HG03571 (cell line): ENCODE results near the gene NACAD.

Source experiments
- ATAC-seq: cut with Tn5 transposase; IDR thresholded peaks from one replicate; pipeline ENCODE4 v1.9.1; 2021; ENCODE audit not compliant: unreplicated experiment

NACAD gene, protein sequence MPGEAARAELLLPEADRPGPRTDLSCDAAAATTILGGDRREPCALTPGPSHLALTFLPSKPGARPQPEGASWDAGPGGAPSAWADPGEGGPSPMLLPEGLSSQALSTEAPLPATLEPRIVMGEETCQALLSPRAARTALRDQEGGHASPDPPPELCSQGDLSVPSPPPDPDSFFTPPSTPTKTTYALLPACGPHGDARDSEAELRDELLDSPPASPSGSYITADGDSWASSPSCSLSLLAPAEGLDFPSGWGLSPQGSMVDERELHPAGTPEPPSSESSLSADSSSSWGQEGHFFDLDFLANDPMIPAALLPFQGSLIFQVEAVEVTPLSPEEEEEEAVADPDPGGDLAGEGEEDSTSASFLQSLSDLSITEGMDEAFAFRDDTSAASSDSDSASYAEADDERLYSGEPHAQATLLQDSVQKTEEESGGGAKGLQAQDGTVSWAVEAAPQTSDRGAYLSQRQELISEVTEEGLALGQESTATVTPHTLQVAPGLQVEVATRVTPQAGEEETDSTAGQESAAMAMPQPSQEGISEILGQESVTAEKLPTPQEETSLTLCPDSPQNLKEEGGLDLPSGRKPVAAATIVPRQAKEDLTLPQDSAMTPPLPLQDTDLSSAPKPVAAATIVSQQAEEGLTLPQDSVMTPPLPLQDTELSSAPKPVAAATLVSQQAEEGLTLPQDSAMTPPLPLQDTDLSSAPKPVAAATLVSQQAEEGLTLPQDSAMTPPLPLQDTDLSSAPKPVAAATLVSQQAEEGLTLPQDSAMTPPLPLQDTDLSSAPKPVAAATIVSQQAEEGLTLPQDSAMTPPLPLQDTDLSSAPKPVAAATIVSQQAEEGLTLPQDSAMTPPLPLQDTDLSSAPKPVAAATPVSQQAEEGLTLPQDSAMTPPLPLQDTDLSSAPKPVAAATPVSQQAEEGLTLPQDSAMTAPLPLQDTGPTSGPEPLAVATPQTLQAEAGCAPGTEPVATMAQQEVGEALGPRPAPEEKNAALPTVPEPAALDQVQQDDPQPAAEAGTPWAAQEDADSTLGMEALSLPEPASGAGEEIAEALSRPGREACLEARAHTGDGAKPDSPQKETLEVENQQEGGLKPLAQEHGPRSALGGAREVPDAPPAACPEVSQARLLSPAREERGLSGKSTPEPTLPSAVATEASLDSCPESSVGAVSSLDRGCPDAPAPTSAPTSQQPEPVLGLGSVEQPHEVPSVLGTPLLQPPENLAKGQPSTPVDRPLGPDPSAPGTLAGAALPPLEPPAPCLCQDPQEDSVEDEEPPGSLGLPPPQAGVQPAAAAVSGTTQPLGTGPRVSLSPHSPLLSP (N-terminal part only)

GRCh38 chr7:45088821-45089340, at the start of gene NACAD:
NACAD (minus strand) TSS chr7:45088969; CDS start chr7:45088894, 75 bp downstream.
- no peak for ATAC-seq

- no peak for ATAC-seq
Measured at GRCh38 chr7:45136106-45137060, 47.6 kb upstream of the NACAD start.

GRCh38 chr7:45133877-45134276, 45.1 kb upstream of the NACAD start:
- no peak for ATAC-seq

- no peak for ATAC-seq
Measured at GRCh38 chr7:45133352-45133751, 44.6 kb upstream of the NACAD start.

DNA sequence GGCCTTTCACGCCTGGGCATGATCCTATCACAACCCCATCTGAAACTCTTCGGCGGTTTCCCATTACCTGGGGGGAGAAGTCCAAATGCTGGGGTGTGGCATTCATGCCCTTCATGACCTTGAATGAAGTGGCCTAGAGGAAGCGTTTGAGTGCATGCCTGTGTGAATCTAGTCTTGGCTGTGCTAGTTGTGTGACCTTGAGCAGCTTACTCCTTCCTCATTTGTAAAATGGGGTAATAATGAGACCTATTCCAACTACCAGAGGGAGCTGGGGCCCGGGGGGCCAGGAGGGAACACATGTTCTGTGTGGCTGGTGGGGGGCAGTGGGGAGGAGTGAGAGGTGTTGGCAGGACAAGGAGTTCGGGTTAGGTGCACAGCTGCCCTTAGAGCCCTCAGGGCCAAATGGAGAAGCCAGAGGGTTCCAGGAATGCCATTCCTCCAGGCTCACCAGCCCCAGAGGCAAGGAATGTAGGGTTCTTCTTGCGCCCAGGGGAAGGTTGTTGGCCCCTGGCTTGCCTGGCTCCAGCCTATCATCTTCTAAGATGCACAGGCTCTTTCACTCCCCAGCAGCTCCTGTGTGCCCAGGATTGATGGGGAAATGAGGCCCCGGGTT, 44.0 kb upstream of the NACAD start:
- ATAC-seq: no peak

DNA sequence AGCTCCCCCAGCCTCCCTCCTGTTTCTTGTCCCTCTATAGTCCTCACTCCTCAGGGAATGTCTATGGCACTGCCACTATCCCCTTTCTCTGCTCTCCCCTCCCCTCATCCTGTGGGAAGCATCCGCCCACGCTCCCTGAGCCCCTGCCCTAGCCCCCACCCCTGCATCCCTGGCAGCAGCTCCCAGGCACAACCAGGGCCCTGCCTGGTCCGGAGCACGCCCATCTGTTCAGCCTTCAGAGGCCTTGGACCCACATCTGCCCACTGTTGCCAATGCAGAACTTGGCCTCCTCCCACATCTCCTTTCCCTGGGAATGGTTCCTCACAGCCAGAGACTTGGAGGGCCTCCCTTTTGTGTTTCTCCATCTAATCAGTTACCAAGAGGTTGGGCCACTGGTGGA, 43.1 kb upstream of the NACAD start:
- ATAC-seq: no peak

DNA sequence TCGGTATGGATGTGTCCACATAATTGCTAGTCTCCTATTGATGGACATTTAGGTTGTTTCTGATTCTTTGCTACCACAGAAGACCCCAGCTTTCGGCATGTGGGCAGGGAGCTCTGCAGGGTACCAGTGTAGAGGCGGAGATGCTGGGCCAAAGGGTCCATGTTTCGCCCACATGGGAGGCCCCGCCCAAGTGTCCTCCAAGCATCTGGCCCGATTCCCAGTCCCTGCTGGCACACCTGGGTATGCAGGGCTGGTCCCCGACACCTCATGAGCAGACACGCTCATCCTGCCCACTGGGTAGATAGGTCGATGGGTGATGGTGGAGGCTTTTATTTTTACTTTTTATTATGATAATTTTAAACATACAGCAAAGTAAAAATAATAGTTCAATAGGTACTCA, 42.1 kb upstream of the NACAD start:
- ATAC-seq: no peak

DNA sequence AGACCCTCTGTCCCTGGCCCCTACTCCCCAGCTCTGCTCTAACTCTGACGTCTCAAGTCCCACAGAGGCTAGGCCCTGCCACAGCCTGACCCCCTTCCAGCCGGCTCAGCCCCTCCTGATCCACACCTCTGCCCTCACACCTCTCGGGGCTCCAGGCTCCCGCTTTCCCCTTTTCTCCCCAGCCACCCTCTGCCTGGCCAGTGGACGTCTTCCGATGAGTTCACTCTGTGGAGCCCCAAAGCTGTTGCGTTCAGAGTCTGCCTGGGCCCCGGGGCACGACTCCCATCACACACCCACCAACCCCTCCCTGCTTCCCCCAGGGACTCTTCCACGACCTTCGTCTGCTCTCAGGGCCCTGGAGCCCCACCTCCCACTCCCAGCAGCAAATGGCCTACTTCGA, 41.1 kb upstream of the NACAD start:
- no peak for ATAC-seq

GRCh38 chr7:45129181-45129800, 40.5 kb upstream of the NACAD start:
- ATAC-seq: no peak

GRCh38 chr7:45126920-45127319, 38.2 kb upstream of the NACAD start:
- ATAC-seq: no peak

GRCh38 chr7:45126201-45126600, 37.4 kb upstream of the NACAD start:
- no peak for ATAC-seq

GRCh38 chr7:45125193-45125904, 36.6 kb upstream of the NACAD start:
- ATAC-seq: no peak

DNA sequence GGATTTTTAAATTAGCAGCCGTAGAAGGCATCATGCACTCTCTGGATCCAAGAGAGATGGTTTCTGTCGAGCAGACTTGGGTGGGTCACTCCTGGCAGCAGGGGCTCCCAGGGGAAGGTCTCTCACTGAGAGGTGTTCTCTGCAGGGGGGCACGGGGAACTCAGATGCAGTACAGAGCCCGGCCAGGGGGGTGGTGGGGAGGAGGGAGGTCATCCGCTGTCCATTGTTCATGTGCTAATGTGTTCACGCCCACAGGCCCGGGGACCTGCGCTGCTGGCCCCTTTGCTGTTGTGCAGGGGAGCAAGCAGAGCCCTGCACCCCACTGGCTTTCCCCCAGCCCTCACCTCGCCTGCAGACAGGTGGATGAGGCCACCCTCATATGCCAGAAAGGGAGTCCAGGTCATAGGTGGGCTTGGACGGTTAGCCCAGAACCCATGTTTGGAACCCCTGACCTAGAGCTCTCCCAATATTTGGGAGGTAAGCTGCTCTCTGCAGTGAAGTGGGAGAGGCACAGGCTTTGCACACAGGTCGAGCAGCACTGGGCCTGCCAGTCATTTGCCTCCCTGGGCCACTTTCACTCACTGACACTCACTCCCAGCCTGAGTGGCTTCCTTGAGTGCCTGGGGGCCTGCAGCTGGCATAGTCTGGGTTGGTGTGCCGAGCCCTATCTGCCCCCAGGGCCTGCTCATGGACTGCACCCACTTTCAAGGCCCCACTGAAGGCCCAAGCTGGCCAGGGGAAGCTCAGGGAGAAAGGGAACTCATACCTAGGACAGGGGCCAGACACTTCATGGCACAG, 35.3 kb upstream of the NACAD start:
- no peak for ATAC-seq

DNA sequence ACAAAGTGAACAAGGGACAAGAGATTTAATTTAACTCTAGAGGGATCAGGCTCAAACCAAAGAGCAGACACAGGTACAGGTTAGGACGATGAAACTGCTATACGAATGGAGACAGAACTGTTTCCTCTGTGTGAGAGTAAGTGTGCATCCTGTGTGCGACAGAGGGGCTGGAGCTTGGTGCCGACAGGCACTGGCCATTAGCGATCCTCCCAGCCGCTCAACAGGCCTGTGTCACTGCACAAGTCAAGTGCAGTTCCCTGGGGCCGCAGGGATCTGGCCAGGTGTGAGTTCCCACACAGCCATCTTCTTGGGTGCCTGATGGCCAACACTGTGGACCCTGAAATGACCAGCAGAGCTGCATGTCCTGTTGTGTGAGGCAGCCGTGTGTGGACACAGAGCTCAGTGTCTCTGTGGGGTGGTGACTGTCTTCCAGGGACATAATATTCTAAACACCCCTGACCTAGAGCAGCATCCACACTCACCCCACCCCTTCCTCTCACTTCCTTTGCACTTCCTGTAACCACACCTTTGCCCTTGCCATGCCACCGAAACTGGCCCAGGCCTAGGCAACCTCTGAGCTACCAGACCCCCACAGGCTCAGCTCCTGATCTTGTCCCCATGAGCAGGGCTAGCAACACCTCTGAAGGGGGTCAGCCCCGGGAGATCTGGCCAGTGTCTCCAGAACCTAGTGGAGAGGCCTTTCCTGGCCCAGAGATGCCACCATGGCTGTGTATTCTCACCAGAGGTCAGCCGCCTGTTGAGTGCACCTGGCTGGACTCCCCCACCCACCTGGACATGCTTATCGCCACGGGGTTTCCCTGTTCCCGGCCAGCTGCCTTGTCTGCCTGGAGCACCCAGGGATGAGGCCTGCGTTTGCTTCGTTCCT, 34.4 kb upstream of the NACAD start:
- ATAC-seq: no peak

GRCh38 chr7:45119550-45119949, 30.8 kb upstream of the NACAD start:
- no peak for ATAC-seq

DNA sequence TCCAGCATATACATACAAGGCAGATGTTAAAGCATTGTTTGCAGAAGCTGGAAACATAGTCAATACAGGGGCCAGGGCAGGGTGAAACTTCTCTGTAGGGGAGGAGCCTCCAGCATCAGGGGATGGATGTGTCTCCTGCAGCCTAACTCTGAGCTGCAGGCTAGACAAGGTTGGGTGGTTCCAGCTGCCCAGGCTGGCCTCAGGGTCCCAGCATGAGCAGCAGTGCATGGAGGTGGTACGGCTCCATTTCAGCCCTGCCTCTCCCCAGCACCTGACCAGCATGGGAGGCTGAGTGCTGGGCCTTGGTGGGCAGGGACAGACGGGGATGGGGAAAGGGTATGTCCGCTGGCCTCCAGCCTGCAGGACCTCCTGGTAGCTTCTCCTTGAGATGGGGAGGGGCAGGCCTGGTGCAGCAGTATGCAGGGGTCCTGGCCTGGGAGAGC, 30.1 kb upstream of the NACAD start:
- peak; percentile 54 for ATAC-seq
